CD4-positive, CD25-positive, alpha-beta regulatory T cell (primary cell): ENCODE results near the gene PRX. TPM values are rescaled to one million over a fixed set of nuclear protein-coding genes. Genes with fewer than 3 reads are reported as not detected.
"Not testable (repeated sequence)": the region's sequence is repeated elsewhere in the genome, so short reads cannot be mapped to it uniquely, and the experiment has no call there.

Source experiments
- ATAC-seq, 2 donors: fragments of 150-1000 bp; cut with Tn5 transposase; one replicate each; pipeline ENCODE4 v1.10.0; 2021; ENCODE audit warnings: low read depth in 2 of 2, moderate number of reproducible peaks in 2 of 2, moderate library complexity in 1 of 2
- DNase-seq, 3 donors: peaks; one replicate each; pipeline versions ENCODE4 v3.0.0 to v3.0.0-alpha.2; 2012 to 2022; ENCODE audit warnings: mixed read lengths in 1 of 3
- H3K27ac ChIP-seq: one replicate; pipeline ENCODE4 v1.7.0; 2013; ENCODE audit warnings: mild to moderate bottlenecking, low read length; ENCODE audit not compliant: insufficient read depth, poor library complexity, severe bottlenecking
- H3K27me3 ChIP-seq: one replicate; pipeline ENCODE4 v1.7.0; 2013; ENCODE audit warnings: low read length; ENCODE audit not compliant: control insufficient read depth, insufficient read depth
- H3K36me3 ChIP-seq: one replicate; pipeline ENCODE4 v1.7.0; 2013; ENCODE audit warnings: mild to moderate bottlenecking, low read length, moderate library complexity; ENCODE audit not compliant: control insufficient read depth, insufficient read depth
- H3K4me1 ChIP-seq: 2 replicates; pipeline ENCODE4 v1.7.0; 2013; ENCODE audit warnings: mild to moderate bottlenecking, low read length; ENCODE audit not compliant: insufficient read depth, control insufficient read depth, poor library complexity, severe bottlenecking
- H3K4me3 ChIP-seq: one replicate; pipeline ENCODE4 v1.7.0; 2013; ENCODE audit warnings: low read depth, mild to moderate bottlenecking, low read length, moderate library complexity
- H3K9me3 ChIP-seq, 2 experiments: 1 replicate in 1 of 2; 2 replicates in 1 of 2; pipeline ENCODE4 v1.7.0; 2013; ENCODE audit warnings: low read length in 2 of 2, mild to moderate bottlenecking in 1 of 2, moderate library complexity in 1 of 2; ENCODE audit not compliant: control insufficient read depth in 2 of 2
- H3K27ac Mint-ChIP-seq, 3 donors: one replicate each; pipeline ENCODE4 v1.8.0; 2020 to 2022; ENCODE audit warnings: mild to moderate bottlenecking in 3 of 3, mixed read lengths in 3 of 3, moderate library complexity in 2 of 3
- H3K27me3 Mint-ChIP-seq: one replicate; pipeline ENCODE4 v1.8.0; 2022; ENCODE audit warnings: mild to moderate bottlenecking, mixed read lengths
- H3K36me3 Mint-ChIP-seq: one replicate; pipeline ENCODE4 v1.8.0; 2020; ENCODE audit warnings: mixed read lengths
- H3K4me1 Mint-ChIP-seq, 4 donors: one replicate each; pipeline ENCODE4 v1.8.0; 2020 to 2022; ENCODE audit warnings: mixed read lengths in 4 of 4, mild to moderate bottlenecking in 1 of 4
- H3K4me3 Mint-ChIP-seq, 4 donors: one replicate each; pipeline ENCODE4 v1.8.0; 2020 to 2022; ENCODE audit warnings: mild to moderate bottlenecking in 4 of 4, mixed read lengths in 4 of 4, moderate library complexity in 3 of 4
- H3K9me3 Mint-ChIP-seq, 7 donors: one replicate each; pipeline ENCODE4 v1.8.0; 2020 to 2022; ENCODE audit warnings: mixed read lengths in 7 of 7, mild to moderate bottlenecking in 3 of 7, moderate library complexity in 2 of 7
- polyA plus RNA-seq, 4 donors: library from polyadenylated mRNA; unstranded; fragments of 300-500 nt; fragmentation: Illumina TruSeq; gene quantifications; one replicate each; pipeline ENCODE4 v1.2.3, GENCODE V29; 2021
- total RNA-seq: library from RNA; stranded (reverse); gene quantifications from one replicate; pipeline ENCODE4 v1.2.3, GENCODE V29; 2022

PRX gene
- total and polyA plus RNA-seq, 5 donors from 2014 or later = 0.08 to 1.3 (median 0.39) TPM; not detected in 1

DNA sequence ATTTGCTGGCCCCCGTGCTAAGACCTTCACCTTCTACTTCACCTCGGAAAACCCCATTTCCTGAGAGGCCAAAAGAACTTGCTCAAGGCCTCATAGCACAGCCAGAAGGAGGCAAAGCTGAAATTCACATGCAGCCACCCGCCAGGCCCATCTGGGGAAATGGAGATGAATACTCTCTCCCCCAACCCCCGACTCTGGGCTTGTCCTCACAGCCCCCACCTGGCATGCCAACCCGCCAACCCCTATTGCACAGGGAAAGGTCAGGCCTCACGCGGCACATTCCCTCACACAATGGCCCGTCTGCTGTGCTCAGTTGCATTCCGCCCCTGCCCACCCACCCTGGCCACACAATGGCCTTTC, 3.2 kb downstream of the PRX start:
- no peak overlapping the region for H3K27ac ChIP-seq
- ATAC-seq (no peak), DNase-seq (no peak)
- H3K4me1 ChIP-seq = peaks cover 5% of the 10 kb centered on the region
- Mint-ChIP-seq H3K27ac (no peak overlapping the region), H3K4me3 (no peak overlapping the region), H3K9me3 (no peaks in the 10 kb centered on the region), H3K36me3 (no peaks in the 10 kb centered on the region), H3K27me3 (no peaks in the 10 kb centered on the region), H3K4me1 (peaks cover 0 to 12% (median 3%) of the 10 kb centered on the region in 4 donors)
- H3K27me3 ChIP-seq = no peaks in the 10 kb centered on the region
- no peaks in the 10 kb centered on the region for H3K36me3 ChIP-seq
- no peak overlapping the region for H3K4me3 ChIP-seq
- H3K9me3 ChIP-seq = no peaks in the 10 kb centered on the region

- H3K27ac Mint-ChIP-seq, ATAC-seq: not testable (repeated sequence)
These were observed 4.6 kb downstream of the PRX start for GRCh38 chr19:40408598-40408925.

DNA sequence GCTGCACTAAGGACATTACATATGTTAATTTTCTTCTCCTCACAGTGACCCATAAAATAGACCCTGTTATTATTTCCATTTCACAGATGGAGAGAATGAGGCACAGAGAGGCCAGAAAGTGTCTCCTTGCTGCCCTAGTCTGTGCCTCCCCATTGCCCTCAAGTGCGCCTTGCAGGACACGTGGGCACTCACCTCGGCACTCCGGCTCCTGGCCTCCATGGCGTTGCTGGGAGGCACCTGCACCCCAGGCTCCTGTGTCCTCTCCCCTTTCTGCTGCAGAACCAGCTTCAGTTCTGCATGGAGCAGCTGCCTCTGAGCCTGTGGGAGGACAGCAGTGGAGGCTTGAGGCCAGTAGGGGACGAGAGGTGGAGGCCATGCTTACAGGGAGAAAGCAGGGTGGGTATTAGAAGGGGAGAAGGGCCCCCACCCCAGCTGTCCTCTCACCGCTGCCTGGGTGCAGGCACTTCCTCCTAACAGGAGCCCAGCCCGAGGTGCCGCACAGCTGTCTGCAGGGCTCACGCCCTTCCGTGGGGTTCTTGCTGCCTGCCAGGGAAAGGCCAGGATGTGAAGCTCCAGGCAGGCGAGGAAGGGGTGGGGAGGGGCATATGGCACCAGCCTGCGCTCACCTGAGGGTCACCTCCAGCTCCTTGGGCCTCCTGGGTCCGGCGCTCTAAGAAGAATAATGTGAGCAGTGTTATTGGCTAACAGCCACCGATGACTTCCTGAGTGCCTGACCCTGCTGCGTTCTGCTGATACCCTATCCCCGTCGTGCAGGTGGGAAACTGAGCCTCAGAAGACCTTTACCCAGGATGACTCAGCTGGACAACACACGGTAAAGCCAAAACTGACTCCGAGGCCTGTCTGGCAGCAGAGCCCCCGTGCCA, 5.2 kb downstream of the PRX start:
- no peaks in the 10 kb centered on the region for H3K9me3 Mint-ChIP-seq
- H3K4me3 Mint-ChIP-seq = no peak overlapping the region
- no peaks in the 10 kb centered on the region for H3K27me3 ChIP-seq
- H3K36me3 ChIP-seq = no peaks in the 10 kb centered on the region
- H3K27ac ChIP-seq = no peak overlapping the region
- ATAC-seq (no peak), DNase-seq (peak in 1 of 3 donors; percentile 44)
- H3K27ac Mint-ChIP-seq = no peak overlapping the region
- H3K9me3 ChIP-seq = no peaks in the 10 kb centered on the region
- no peaks in the 10 kb centered on the region for H3K36me3 Mint-ChIP-seq
- H3K4me1 Mint-ChIP-seq = peaks cover 0 to 25% (median 7%) of the 10 kb centered on the region in 4 donors
- H3K27me3 Mint-ChIP-seq = no peaks in the 10 kb centered on the region
- H3K4me3 ChIP-seq = no peak overlapping the region
- H3K4me1 ChIP-seq = peaks cover 13% of the 10 kb centered on the region

More at GRCh38 chr19:40408598-40408925, 4.6 kb downstream of the PRX start:
- H3K27me3 ChIP-seq, H3K27me3 Mint-ChIP-seq, H3K36me3 ChIP-seq, H3K36me3 Mint-ChIP-seq, H3K27ac ChIP-seq, H3K4me1 ChIP-seq, H3K9me3 ChIP-seq, DNase-seq, H3K4me3 ChIP-seq, H3K4me3 Mint-ChIP-seq, H3K9me3 Mint-ChIP-seq: not testable (repeated sequence)
- H3K4me1 Mint-ChIP-seq = peaks cover 0 to 19% (median 5%) of the 10 kb centered on the region in 4 donors

- Mint-ChIP-seq H3K9me3 (no peaks in the 10 kb centered on the region), H3K27ac (peak overlapping the region; percentile 45 to 99 (median 93)), H3K36me3 (peaks cover 12% of the 10 kb centered on the region), H3K27me3 (peaks cover 6% of the 10 kb centered on the region), H3K4me3 (peak overlapping the region; percentile 81 to 98 (median 94)), H3K4me1 (peaks cover 0 to 46% (median 20%) of the 10 kb centered on the region in 4 donors)
- peak; percentile 51 to 60 for ATAC-seq
- no peaks in the 10 kb centered on the region for H3K27me3 ChIP-seq
- peak overlapping the region; percentile 67 for H3K4me3 ChIP-seq
- H3K4me1 ChIP-seq = peaks cover 13% of the 10 kb centered on the region
- H3K36me3 ChIP-seq = no peaks in the 10 kb centered on the region
- H3K9me3 ChIP-seq = no peaks in the 10 kb centered on the region
- H3K27ac ChIP-seq = peak overlapping the region; percentile 60
- DNase-seq = peak; percentile 57 to 87 (median 75)
These were observed 9.8 kb downstream of the PRX start for GRCh38 chr19:40403262-40403984.

DNA sequence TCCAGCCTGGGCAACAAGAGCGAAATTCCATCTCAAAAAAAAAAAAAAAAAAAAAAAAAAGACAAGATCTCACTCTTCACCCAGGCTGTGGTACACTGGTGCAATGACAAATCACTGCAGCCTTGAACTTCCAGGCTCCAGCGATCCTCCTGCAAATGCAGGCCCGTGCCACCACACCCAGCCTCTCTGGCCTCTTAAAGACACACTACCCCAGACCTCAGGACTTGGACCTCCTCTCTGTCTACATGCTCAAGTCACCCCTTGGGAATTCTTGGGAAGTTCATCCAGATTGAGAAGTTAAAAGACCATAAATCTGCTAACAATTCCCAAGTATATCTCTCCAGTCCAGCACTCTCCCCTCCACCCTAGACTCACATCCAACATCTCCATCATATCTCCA, 12.6 kb downstream of the PRX start:
- no peaks in the 10 kb centered on the region for H3K36me3 ChIP-seq
- ATAC-seq = no peak
- H3K36me3 Mint-ChIP-seq = peaks cover 12% of the 10 kb centered on the region
- H3K4me3 Mint-ChIP-seq = peak overlapping the region in 2 of 4 donors; percentile 13 to 29
- H3K9me3 ChIP-seq = no peaks in the 10 kb centered on the region
- no peak for DNase-seq
- peaks cover 9% of the 10 kb centered on the region for H3K4me1 ChIP-seq
- no peak overlapping the region for H3K27ac ChIP-seq
- no peaks in the 10 kb centered on the region for H3K27me3 ChIP-seq
- H3K9me3 Mint-ChIP-seq = peaks cover 0 to 1% (median 0%) of the 10 kb centered on the region in 7 donors
- peaks cover 0 to 40% (median 19%) of the 10 kb centered on the region in 4 donors for H3K4me1 Mint-ChIP-seq
- no peak overlapping the region for H3K4me3 ChIP-seq
- peaks cover 6% of the 10 kb centered on the region for H3K27me3 Mint-ChIP-seq
- H3K27ac Mint-ChIP-seq = peak overlapping the region in 1 of 3 donors; percentile 42

DNA sequence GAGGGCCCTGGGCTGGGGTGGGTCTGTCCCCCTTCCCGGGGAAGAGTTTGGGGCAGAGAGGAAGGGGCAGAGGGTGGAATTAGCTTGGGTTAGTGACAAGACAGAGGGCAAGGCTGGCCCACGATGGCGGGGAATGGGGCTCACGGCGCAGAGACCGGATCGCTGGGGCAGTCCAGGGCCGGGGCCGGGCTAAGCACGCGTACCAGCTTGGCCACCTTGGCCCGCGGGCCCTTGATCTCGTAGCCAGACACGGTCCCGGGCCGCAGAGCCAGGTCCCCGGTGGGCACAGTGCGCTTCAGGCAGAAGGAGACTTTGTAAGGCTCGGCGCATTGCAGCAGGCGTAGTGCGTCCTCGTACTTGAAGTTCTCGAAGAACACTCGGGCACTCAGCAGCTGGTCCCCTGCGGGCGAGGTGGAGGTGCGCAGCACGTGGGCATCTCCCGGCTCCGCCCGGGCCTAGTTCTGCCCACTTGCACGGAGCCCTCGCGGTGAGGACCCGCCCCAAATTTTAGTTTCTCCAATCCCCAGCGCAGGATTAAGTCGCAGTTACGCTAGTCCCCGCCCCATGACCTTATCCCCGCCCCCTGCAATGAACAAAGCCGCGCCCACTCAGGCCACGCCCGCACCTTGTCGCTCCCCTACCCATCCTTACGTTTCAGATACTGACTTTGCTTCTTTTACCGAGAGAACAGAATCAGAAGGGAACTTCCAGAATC, 14.6 kb downstream of the PRX start:
- H3K27ac ChIP-seq = no peak overlapping the region
- Mint-ChIP-seq H3K4me1 (peaks cover 0 to 30% (median 16%) of the 10 kb centered on the region in 4 donors), H3K36me3 (peaks cover 12% of the 10 kb centered on the region), H3K27ac (peak overlapping the region in 1 of 3 donors; percentile 60), H3K4me3 (peak overlapping the region in 3 of 4 donors; percentile 22 to 71 (median 35)), H3K9me3 (peaks cover 0 to 1% (median 0%) of the 10 kb centered on the region in 7 donors), H3K27me3 (peaks cover 6% of the 10 kb centered on the region)
- peak; percentile 54 to 80 (median 55) for DNase-seq
- no peak overlapping the region for H3K4me3 ChIP-seq
- H3K36me3 ChIP-seq = no peaks in the 10 kb centered on the region
- no peaks in the 10 kb centered on the region for H3K9me3 ChIP-seq
- ATAC-seq = peak; percentile 70 to 73
- H3K4me1 ChIP-seq = peaks cover 4% of the 10 kb centered on the region
- no peaks in the 10 kb centered on the region for H3K27me3 ChIP-seq

DNA sequence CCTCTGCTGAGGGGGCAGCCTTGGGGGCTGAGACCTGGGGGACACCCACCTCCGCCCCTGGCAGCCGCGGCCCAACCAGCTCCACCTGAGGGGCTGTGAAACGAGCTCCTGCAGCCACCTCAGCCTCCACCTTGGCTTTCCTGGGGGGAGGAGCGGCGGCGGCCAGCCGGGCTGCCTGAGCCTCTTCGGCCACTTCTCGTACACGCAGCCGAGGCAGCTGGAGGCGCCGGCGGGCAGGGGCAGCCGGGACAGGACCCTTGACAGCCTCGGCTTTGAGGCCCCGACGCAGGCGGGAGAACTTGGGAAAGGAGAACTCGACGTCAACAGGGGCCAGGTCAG, 15.6 kb downstream of the PRX start:
- Histone ChIP-seq H3K9me3 (no peaks in the 10 kb centered on the region), H3K27me3 (no peaks in the 10 kb centered on the region), H3K4me1 (no peaks in the 10 kb centered on the region), H3K36me3 (no peaks in the 10 kb centered on the region), H3K4me3 (no peak overlapping the region), H3K27ac (no peak overlapping the region)
- peaks cover 12% of the 10 kb centered on the region for H3K36me3 Mint-ChIP-seq
- no peak overlapping the region for H3K4me3 Mint-ChIP-seq
- no peak overlapping the region for H3K27ac Mint-ChIP-seq
- no peak for DNase-seq
- no peak for ATAC-seq
- H3K27me3 Mint-ChIP-seq = peaks cover 6% of the 10 kb centered on the region
- peaks cover 0 to 21% (median 13%) of the 10 kb centered on the region in 4 donors for H3K4me1 Mint-ChIP-seq
- H3K9me3 Mint-ChIP-seq = peaks cover 0 to 1% (median 0%) of the 10 kb centered on the region in 7 donors
